Activated gamma-delta T cell treated with anti-CD3 and anti-CD28 coated beads, Interleukin-2, amount 50 U/mL, for 16 hours (primary cell): Measurements from ENCODE around the gene CAPN9.
"Not testable (repeated sequence)": the region's sequence is repeated elsewhere in the genome, so short reads cannot be mapped to it uniquely, and the experiment has no call there.

Experiments used
- DNase-seq: peaks from one replicate; pipeline ENCODE4 v3.0.0-alpha.2; 2020; ENCODE audit warnings: low read depth

Gene CAPN9, protein sequence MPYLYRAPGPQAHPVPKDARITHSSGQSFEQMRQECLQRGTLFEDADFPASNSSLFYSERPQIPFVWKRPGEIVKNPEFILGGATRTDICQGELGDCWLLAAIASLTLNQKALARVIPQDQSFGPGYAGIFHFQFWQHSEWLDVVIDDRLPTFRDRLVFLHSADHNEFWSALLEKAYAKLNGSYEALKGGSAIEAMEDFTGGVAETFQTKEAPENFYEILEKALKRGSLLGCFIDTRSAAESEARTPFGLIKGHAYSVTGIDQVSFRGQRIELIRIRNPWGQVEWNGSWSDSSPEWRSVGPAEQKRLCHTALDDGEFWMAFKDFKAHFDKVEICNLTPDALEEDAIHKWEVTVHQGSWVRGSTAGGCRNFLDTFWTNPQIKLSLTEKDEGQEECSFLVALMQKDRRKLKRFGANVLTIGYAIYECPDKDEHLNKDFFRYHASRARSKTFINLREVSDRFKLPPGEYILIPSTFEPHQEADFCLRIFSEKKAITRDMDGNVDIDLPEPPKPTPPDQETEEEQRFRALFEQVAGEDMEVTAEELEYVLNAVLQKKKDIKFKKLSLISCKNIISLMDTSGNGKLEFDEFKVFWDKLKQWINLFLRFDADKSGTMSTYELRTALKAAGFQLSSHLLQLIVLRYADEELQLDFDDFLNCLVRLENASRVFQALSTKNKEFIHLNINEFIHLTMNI

DNA sequence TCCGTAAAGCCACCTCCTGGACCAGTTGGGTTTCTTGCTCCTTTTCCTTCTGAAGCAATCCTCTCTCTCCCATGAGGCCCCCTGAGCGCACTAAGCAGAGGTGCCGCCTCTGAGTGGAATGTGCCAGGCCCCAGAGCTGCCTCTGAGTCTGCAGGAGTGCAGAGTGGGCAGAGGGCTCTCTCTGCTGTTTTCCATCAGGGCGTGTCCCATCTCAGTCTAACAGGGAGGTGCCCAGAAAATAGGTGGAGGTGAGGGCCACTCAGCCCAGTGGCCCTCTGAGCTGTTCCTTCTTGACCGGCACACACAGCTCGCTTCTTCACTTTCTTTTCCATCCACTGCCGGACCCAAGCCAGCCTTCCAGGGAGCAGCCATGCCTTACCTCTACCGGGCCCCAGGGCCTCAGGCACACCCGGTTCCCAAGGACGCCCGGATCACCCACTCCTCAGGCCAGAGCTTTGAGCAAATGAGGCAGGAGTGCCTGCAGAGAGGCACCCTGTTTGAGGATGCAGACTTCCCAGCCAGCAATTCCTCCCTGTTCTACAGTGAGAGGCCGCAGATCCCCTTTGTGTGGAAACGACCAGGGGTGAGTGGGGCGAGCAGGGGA lies at the start of gene CAPN9:
CAPN9 (plus strand) TSS at position 262 of the 604 bp plus-strand sequence; CDS start at position 371, 109 bp downstream.
- no peak for DNase-seq

DNA sequence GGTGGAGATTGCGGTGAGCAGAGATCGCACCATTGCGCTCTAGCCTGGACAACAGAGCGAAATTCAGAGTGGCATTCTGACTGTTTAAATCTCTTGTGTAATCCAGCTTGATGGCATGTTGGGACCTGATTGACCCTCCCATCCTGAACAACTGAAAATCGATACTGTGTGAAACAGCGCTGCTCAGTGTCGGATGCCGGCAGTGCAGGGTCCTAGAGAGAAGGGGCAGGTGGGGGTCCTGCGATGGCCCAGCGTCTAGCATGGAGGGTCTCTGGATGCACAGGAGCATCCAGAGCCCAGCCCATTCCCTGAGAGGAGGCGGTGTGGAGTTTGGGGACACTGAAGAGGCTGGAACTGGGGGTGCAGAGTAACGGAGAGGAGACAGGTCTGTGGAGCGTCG lies 49.1 kb upstream of the CAPN9 start:
- DNase-seq, result no peak

DNA sequence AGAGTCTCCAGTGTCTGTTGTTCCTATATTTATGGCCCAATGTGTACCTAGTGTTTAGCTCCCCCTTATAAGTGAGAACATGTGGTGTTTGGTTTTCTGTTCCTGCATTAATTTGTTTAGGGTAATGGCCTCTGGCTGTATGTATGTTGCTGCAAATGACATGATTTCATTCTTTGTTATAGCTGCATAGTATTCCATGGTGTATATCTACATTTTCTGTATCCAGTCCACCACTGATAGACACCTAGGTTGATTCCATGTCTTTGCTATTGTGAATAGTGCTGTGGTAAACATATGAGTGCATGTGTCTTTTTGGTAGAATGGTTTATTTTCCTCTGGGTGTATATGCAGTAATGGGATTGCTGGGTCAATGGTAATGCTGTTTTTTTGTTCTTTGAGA lies 48.2 kb upstream of the CAPN9 start:
- not testable (repeated sequence) for DNase-seq

DNA sequence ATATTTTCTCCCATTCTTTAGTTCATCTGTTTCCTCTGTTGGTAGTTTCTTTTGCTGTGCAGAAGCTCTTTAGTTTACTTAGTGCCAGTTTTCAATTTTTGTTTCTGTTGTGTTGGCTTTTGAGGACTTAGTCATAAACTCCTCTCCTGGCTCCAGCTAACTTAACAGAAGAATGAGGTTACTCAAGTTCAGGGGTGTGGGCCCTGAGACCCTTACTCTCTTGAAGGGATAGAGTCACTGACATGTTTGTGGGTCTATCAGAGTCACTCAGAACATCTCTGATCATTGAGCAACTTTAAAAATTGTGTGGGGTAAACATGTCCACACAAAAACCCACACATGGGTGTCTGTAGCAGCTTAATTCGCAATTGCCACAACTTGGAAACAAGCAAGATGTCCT lies 47.5 kb upstream of the CAPN9 start:
- DNase-seq, result no peak

GRCh38 chr1:230700132-230700531 lies 47.1 kb upstream of the CAPN9 start:
- no peak for DNase-seq

- DNase-seq, result no peak
Measured at GRCh38 chr1:230701434-230701833, 45.8 kb upstream of the CAPN9 start.

DNA sequence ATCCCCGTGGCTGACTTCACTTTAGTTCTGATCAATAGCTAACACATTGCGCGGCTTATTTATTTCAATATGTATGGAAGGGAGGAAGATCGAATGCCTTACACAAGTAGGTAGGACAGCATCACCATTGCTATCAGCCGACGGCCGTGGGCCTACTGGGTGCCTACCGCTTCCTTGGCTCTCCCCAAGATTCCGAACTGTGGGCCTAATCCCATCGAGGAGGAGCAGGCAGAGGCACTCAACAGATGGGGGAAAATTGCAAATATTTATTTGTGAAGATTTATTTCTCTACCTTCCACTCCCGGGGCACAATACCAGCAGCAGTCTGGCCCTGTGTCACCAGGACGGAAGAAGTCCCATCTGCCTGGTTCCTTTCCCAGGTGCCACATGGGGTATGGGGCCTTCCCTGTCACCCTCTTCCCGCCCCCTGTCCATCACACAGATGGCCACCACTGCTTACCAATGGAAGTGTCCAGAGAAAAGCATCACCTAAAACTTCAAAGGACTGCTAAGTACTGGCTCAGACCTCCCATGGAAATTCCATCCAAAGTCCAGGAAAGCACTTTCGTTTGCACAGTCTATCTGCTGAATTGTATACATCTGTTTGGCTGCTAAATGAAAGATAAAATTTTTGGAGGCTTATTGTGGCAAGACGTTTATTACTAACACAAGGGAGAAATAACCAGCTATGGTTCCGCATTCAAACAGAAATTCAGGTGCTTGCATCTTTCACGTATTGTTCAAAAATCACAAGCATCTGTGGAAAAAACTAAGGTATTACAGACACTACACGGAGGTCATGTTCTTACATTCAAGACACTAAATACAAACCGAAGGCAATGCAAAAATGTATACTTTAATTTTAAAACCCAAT lies 45.1 kb upstream of the CAPN9 start:
- DNase-seq, result no peak

DNA sequence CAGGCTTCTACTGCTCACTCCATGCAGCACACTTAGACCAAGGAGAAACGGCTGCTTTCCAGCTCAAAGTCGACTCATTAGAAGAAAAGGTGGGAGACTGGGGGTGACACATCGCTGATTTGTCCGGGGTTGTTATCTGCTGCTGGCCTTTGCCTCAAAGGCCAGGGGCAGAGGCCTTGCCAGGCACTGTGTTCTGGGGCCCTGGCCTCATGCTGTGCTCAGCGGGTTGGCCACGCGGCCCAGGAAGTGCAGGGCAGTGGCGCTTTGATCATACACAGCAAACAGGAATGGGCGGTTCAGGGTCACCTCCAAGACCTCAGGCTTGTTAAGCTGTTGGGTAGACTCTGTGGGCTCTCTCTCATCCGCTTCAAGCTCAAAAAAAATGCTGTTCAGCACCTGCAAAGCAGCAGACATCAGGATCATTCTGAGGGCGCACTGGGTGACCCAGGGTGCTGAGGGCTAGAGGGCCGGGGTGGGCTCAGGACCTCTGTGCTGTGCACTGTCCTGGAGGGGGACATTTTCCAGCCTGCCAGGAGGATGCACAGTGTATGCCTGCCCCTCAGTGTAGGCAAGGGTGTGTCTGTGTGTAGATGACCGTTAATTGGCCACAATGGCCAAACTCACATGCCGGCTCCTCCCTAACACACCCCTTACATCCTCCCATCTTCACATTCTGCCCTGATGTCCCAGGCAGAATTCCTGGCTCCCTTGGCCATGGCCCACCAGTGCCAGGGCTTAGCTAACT lies 44.1 kb upstream of the CAPN9 start:
- DNase-seq, result no peak

GRCh38 chr1:230703679-230704385 lies 43.4 kb upstream of the CAPN9 start:
- DNase-seq, result no peak

DNA sequence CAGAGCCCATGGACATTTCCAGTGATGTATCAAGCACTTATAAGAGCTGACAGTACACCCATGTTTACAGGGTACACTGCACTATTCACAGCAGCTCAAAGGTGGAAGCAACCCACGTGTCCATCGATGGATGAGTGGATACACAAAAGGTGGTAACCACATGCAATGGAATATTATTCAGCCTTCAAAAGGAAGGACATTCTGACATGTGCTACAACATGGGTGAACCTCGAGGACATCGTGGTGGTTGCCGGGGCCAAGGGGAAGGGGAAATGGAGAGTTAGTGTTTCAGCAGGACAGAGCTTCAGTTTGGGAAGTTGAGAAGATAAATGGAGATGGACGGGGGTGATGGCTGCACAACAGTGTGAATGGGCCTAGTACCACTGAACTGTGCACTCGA lies 42.4 kb upstream of the CAPN9 start:
- no peak for DNase-seq

DNA sequence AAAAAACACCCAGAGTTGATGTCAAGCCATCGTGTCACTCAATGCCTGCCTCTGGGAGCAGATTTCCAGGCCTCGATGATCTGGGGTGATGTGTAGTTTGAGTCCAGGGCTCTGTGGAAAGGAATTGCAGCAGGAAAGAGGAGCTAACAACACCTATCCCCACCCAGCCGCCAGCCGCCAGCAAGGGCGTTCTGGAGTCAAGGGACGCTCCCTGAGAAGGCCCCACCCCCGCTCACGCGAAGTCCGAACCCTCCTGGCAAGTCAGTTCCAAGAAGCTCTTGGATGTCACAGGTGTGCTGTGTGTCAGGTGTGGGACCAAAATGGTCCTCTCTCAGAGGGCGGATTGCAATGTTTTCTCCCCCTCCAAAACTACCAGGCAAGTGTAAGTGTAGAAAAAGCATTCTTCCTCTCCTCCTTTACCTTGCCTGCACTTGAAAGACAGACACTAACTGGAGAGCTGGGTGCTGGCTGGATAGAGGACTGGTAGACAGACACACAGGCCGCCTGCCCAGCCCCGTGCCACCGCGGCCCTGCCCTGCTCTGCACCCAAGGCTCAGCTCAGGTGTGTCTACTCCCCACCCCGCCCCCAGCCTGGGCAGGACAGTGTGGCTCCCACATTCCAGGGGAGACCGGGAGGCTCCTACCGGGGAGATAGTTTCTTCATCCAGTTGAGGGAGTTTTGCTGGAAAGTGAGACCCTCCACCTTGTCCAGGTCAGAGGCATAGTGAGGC lies 41.7 kb upstream of the CAPN9 start:
- DNase-seq, result no peak

DNA sequence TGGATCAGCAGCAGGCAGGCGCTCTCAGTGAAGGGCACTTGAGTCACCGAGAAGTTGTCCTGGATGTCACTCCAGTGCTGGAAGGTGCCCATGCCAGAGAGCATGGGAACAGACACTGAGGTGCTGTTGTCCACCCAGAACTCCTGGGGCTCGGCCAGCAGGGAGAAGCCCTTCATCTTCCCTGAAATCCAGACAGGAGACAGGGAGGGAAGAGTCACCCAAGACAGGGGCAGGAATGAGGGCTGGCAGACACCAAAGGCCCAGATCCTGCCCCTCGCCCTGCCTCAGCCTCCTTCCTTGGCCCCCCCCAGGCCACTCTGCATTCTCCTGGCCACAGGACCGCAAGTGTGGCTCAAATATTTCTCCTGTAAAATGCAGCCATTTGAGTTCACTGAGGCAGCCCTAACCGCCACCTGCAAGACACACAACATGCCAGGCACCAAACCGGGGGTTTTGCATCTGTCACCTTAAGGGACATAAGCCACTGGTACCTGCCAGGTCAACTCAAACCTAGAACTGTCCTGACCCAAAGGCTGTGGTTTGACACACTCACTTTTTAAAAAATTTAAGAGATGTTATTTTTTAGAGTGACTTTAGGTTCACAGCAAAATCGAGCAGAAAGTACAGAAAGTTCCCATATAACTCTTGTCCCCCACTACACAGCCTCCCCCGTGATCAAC lies 41.0 kb upstream of the CAPN9 start:
- DNase-seq, result no peak

- no peak for DNase-seq
Measured at GRCh38 chr1:230706887-230707731, 40.1 kb upstream of the CAPN9 start.

GRCh38 chr1:230707732-230708630 lies 39.2 kb upstream of the CAPN9 start:
- DNase-seq, result no peak

- no peak for DNase-seq
Measured at GRCh38 chr1:230708631-230709580, 38.3 kb upstream of the CAPN9 start.
